K562 (cell line): ENCODE measurements around the gene COL1A2. TPM values are rescaled to one million over a fixed set of nuclear protein-coding genes. Genes with fewer than 3 reads are reported as not detected.
A peak's percentile ranks its signal among the peaks of the same experiment; 100 is the strongest.

Experiments
- ARID2 ChIP-seq: fragments of 450-650 bp; IDR thresholded peaks from 2 replicates; pipeline ENCODE4 v1.6.1; 2017; ENCODE audit warnings: antibody characterized with exemption, mild to moderate bottlenecking
- CUX1 ChIP-seq: fragments of 200-800 bp; sonication (Bioruptor generic); IDR thresholded peaks from 2 replicates; pipeline ENCODE4 v1.6.1; 2016; ENCODE audit warnings: missing genetic modification characterization, missing compliant biosample characterization
- FOXJ2 ChIP-seq: fragments of 200-800 bp; sonication (Bioruptor generic); IDR thresholded peaks from 2 replicates; pipeline ENCODE4 v1.6.1; 2016; ENCODE audit warnings: missing genetic modification characterization, missing compliant biosample characterization
- GATA2 ChIP-seq: sonication (generic); formaldehyde crosslinking; IDR thresholded peaks from 2 replicates; pipeline ENCODE4 v1.4.0; 2020; ENCODE audit warnings: mild to moderate bottlenecking, missing genetic modification reagents
- ILF3 ChIP-seq: fragments of 450-650 bp; IDR thresholded peaks from 2 replicates; pipeline ENCODE4 v1.6.1; 2018; ENCODE audit warnings: antibody characterized with exemption, mild to moderate bottlenecking, moderate library complexity, borderline replicate concordance
- MBD2 ChIP-seq: sonication (generic); IDR thresholded peaks from 2 replicates; pipeline ENCODE4 v1.6.1; 2016; ENCODE audit warnings: low read depth, borderline replicate concordance
- NONO ChIP-seq, 2 experiments: fragments of 200-400 bp in 1 of 2; fragments of 450-650 bp in 1 of 2; formaldehyde crosslinking in 1 of 2; IDR thresholded peaks; 2 replicates each; pipeline ENCODE4 v1.6.1; 2017; ENCODE audit warnings: low read depth in 2 of 2, mild to moderate bottlenecking in 2 of 2, moderate library complexity in 2 of 2, low read length in 1 of 2
- OTX1 ChIP-seq: fragments of 450-650 bp; formaldehyde crosslinking; IDR thresholded peaks from 2 replicates; pipeline ENCODE4 v1.4.0; 2022; ENCODE audit warnings: mild to moderate bottlenecking
- PCBP2 ChIP-seq: fragments of 200-400 bp; formaldehyde crosslinking; IDR thresholded peaks from 2 replicates; pipeline ENCODE4 v1.6.1; 2018; ENCODE audit warnings: low read length, low read depth, mild to moderate bottlenecking, moderate library complexity; ENCODE audit not compliant: poor library complexity, severe bottlenecking
- SAP30 ChIP-seq: fragments of 200-600 bp; sonication (generic); IDR thresholded peaks from 2 replicates; pipeline ENCODE4 v1.6.1; 2012; ENCODE audit warnings: borderline replicate concordance, low read depth, mild to moderate bottlenecking, moderate library complexity, low read length, control low read depth, inconsistent platforms; ENCODE audit not compliant: insufficient read depth, poor library complexity, severe bottlenecking
- USF1 ChIP-seq: sonication (generic); formaldehyde crosslinking; IDR thresholded peaks from 2 replicates; pipeline ENCODE4 v1.9.0; 2022; ENCODE audit warnings: mild to moderate bottlenecking, missing genetic modification reagents
- ZNF23 ChIP-seq: fragments of 250-450 bp; sonication (Bioruptor Pico); IDR thresholded peaks from 2 replicates; pipeline ENCODE4 v1.4.0; 2020; ENCODE audit warnings: mild to moderate bottlenecking
- ZNF232 ChIP-seq: sonication (generic); formaldehyde crosslinking; IDR thresholded peaks from 2 replicates; pipeline ENCODE4 v1.8.0; 2022; ENCODE audit warnings: mild to moderate bottlenecking, missing genetic modification reagents
- ZNF740 ChIP-seq, 3 experiments: fragments of 200-800 bp in 1 of 3; sonication (Bioruptor generic) in 1 of 3; sonication (generic) in 1 of 3; formaldehyde crosslinking in 1 of 3; IDR thresholded peaks; 2 replicates each; pipeline versions ENCODE4 v1.6.1 to v1.8.0; 2016 to 2022; ENCODE audit warnings: mild to moderate bottlenecking in 2 of 3, missing compliant biosample characterization in 2 of 3, missing genetic modification characterization in 2 of 3, missing genetic modification reagents in 1 of 3
- polyA plus RNA-seq, 8 experiments: library from polyadenylated mRNA; depleted of rRNA in 4 of 8; stranded (reverse) in 5 of 8; unstranded in 3 of 8; fragments of >200 nt; fragmentation: Nextera tagmentation in 2 of 8; fragmentation: Illumina TruSeq in 1 of 8; extraction: Ambion mirVana in 2 of 8; extraction: Trizol in 1 of 8; gene quantifications; 2 replicates each; pipeline versions ENCODE4 v1.2.1 to v1.2.3, GENCODE V29; 2011 to 2014; ENCODE audit warnings: inconsistent platforms in 1 of 8, missing spikeins in 1 of 8
- total RNA-seq, 7 experiments: library from RNA; depleted of rRNA in 6 of 7; stranded (reverse); fragments of >200 nt in 6 of 7; fragmentation: Illumina TruSeq in 2 of 7; extraction: Trizol in 2 of 7; gene quantifications; 2 replicates each; pipeline versions ENCODE4 v1.2.1 to v1.2.3, GENCODE V29; 2011 to 2021; ENCODE audit warnings: low replicate concordance in 1 of 7
- TF ChIP-seq, protein P1 (sequence below): sonication (generic); formaldehyde crosslinking; IDR thresholded peaks from 2 replicates; pipeline ENCODE4 v1.8.0; 2023; ENCODE audit warnings: mild to moderate bottlenecking, missing genetic modification reagents

Gene COL1A2
- total and polyA plus RNA-seq, 9 of the 15 experiments (the other 6 are each of a cell fraction or from before 2014, with no cell fraction given) = 0.94 to 11.6 (median 1.7) TPM

DNA sequence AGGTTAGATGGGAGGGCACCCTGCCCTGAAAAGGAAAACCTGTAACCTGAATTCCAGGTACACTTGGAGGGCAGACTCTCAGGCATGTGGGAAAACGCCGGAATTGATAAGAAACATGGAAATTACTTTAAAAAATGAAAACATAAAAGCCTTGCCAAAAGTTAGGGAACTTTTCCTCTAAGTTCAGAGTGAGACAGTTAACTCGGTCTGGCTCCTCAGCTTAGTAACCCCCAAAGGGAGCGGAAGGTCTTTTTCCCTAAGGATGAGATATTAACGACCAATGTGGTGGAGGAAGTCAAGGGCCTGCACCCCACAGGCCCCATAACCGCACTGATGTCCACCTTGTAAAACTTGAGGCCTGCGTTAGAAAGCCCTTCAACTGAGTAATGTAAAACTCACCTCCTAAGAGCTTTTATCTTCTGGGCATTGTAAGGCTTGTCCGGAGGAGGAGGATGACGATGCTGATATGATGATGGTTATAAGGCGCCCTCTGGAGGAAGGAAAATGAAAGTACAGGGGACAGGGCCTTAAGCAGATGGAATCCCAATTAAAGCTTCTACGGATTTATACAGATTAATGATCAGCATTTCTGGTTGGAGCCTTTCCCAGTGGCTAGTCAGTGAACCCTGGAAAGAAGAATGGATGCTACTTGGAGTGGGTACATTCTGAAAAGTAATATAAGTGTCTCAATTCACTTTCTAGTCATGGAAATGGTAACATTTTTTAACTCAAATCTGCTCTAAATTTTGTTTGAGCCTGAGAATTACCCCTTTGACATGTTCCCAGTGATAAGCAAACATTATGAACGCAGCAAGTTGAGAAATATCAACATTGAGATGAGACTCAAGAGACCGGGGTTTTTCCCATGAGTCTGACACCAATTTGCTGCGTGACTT is 694 bp downstream of the COL1A2 start (continued):
- TF ChIP-seq OTX1 (CRISPR knock-in tag) (no peak), ZNF740 (CRISPR knock-in tag; IDR thresholded peaks at IDR 0.05) (no peak), ZNF740 (tag; IDR thresholded peaks at IDR 0.05) (no peak), ARID2 (peak; percentile 75), PCBP2 (no peak), CUX1 (CRISPR knock-in tag) (no peak), ZNF23 (no peak), USF1 (CRISPR knock-in tag) (no peak), NONO (IDR thresholded peaks at IDR 0.05; ENCODE audit: low read depth in 2 of 2, low read length in 1 of 2) (no peak), ZNF232 (no peak), SAP30 (no peak), ILF3 (no peak), GATA2 (CRISPR knock-in tag) (no peak), FOXJ2 (tag) (no peak), MBD2 (no peak)
- TF ChIP-seq, protein P1, sequence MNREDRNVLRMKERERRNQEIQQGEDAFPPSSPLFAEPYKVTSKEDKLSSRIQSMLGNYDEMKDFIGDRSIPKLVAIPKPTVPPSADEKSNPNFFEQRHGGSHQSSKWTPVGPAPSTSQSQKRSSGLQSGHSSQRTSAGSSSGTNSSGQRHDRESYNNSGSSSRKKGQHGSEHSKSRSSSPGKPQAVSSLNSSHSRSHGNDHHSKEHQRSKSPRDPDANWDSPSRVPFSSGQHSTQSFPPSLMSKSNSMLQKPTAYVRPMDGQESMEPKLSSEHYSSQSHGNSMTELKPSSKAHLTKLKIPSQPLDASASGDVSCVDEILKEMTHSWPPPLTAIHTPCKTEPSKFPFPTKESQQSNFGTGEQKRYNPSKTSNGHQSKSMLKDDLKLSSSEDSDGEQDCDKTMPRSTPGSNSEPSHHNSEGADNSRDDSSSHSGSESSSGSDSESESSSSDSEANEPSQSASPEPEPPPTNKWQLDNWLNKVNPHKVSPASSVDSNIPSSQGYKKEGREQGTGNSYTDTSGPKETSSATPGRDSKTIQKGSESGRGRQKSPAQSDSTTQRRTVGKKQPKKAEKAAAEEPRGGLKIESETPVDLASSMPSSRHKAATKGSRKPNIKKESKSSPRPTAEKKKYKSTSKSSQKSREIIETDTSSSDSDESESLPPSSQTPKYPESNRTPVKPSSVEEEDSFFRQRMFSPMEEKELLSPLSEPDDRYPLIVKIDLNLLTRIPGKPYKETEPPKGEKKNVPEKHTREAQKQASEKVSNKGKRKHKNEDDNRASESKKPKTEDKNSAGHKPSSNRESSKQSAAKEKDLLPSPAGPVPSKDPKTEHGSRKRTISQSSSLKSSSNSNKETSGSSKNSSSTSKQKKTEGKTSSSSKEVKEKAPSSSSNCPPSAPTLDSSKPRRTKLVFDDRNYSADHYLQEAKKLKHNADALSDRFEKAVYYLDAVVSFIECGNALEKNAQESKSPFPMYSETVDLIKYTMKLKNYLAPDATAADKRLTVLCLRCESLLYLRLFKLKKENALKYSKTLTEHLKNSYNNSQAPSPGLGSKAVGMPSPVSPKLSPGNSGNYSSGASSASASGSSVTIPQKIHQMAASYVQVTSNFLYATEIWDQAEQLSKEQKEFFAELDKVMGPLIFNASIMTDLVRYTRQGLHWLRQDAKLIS (CRISPR knock-in tag) = no peak
